Measurements from ENCODE around the gene NRG3.

GRCh38 chr10:82674036-82674435 lies 799.0 kb downstream of the NRG3 start:
- no peak for TF ChIP-seq POLR2A (IDR thresholded peaks at IDR 0.05)
- TF ChIP-seq, protein P1, sequence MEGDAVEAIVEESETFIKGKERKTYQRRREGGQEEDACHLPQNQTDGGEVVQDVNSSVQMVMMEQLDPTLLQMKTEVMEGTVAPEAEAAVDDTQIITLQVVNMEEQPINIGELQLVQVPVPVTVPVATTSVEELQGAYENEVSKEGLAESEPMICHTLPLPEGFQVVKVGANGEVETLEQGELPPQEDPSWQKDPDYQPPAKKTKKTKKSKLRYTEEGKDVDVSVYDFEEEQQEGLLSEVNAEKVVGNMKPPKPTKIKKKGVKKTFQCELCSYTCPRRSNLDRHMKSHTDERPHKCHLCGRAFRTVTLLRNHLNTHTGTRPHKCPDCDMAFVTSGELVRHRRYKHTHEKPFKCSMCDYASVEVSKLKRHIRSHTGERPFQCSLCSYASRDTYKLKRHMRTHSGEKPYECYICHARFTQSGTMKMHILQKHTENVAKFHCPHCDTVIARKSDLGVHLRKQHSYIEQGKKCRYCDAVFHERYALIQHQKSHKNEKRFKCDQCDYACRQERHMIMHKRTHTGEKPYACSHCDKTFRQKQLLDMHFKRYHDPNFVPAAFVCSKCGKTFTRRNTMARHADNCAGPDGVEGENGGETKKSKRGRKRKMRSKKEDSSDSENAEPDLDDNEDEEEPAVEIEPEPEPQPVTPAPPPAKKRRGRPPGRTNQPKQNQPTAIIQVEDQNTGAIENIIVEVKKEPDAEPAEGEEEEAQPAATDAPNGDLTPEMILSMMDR (IDR thresholded peaks at IDR 0.05): no peak
